HG02981 (cell line): ENCODE measurements around the gene RUFY1.

ENCODE experiments used
- ATAC-seq: cut with Tn5 transposase; IDR thresholded peaks from one replicate; pipeline ENCODE4 v1.9.1; 2021; ENCODE audit warnings: mild to moderate bottlenecking, moderate library complexity; ENCODE audit not compliant: unreplicated experiment

Gene RUFY1

GRCh38 chr5:179603308-179603707 lies 53.0 kb downstream of the RUFY1 start:
- ATAC-seq = no peak

GRCh38 chr5:179605026-179605833 lies 54.9 kb downstream of the RUFY1 start:
- ATAC-seq = no peak

GRCh38 chr5:179606071-179606909 lies 55.9 kb downstream of the RUFY1 start:
- ATAC-seq = no peak

GRCh38 chr5:179606910-179607159 lies 56.5 kb downstream of the RUFY1 start:
- ATAC-seq = no peak

GRCh38 chr5:179607160-179607931 lies 57.0 kb downstream of the RUFY1 start:
- no peak for ATAC-seq

- no peak for ATAC-seq
These were observed 57.8 kb downstream of the RUFY1 start for GRCh38 chr5:179608131-179608581.

GRCh38 chr5:179609834-179610108 lies 59.4 kb downstream of the RUFY1 start:
- no peak for ATAC-seq

GRCh38 chr5:179610109-179610902 lies 60.0 kb downstream of the RUFY1 start:
- ATAC-seq = no peak

- ATAC-seq = no peak
These were observed 60.5 kb downstream of the RUFY1 start for GRCh38 chr5:179610903-179611265.

- no peak for ATAC-seq
These were observed 62.5 kb downstream of the RUFY1 start for GRCh38 chr5:179612577-179613459.

- ATAC-seq = no peak
These were observed 63.2 kb downstream of the RUFY1 start for GRCh38 chr5:179613460-179614071.

GRCh38 chr5:179614745-179615144 lies 64.4 kb downstream of the RUFY1 start:
- no peak for ATAC-seq

GRCh38 chr5:179615203-179615602 lies 64.8 kb downstream of the RUFY1 start:
- ATAC-seq = no peak

- no peak for ATAC-seq
These were observed 65.7 kb downstream of the RUFY1 start for GRCh38 chr5:179616002-179616594.

- ATAC-seq = no peak
These were observed 67.6 kb downstream of the RUFY1 start for GRCh38 chr5:179617930-179618329.

- no peak for ATAC-seq
These were observed 68.7 kb downstream of the RUFY1 start for GRCh38 chr5:179618923-179619554.

- ATAC-seq = no peak
These were observed 69.4 kb downstream of the RUFY1 start for GRCh38 chr5:179619776-179620175.

GRCh38 chr5:179620293-179620692 lies 69.9 kb downstream of the RUFY1 start:
- no peak for ATAC-seq
